SK-N-MC (cell line): ENCODE measurements around the gene HCFC1.

Source experiments
- DNase-seq: peaks from one replicate; pipeline ENCODE4 v3.0.0-alpha.2; 2011; ENCODE audit warnings: low read depth, low spot score
- H3K27ac ChIP-seq: fragments of 200-600 bp; sonication (generic); 2 replicates; pipeline ENCODE4 v1.5.1; 2016; ENCODE audit warnings: mixed run types
- H3K36me3 ChIP-seq: fragments of 200-600 bp; sonication (generic); 2 replicates; pipeline ENCODE4 v1.6.1; 2017; ENCODE audit warnings: antibody characterized with exemption, low read length, mixed read lengths; ENCODE audit not compliant: insufficient read depth
- H3K4me3 ChIP-seq: fragments of 200-600 bp; sonication (generic); 2 replicates; pipeline ENCODE4 v1.5.1; 2016
- H3K9ac ChIP-seq: fragments of 200-600 bp; sonication (generic); 2 replicates; pipeline ENCODE4 v1.8.0; 2017; ENCODE audit warnings: mixed run types, mixed read lengths; ENCODE audit not compliant: insufficient read length
- H3K9me3 ChIP-seq: fragments of 200-600 bp; sonication (generic); 2 replicates; pipeline ENCODE4 v1.6.1; 2017; ENCODE audit warnings: low read depth, mild to moderate bottlenecking, antibody characterized with exemption, low read length, moderate library complexity, mixed read lengths
- EZH2 ChIP-seq: fragments of 200-600 bp; sonication (generic); IDR thresholded peaks from one replicate; pipeline ENCODE4 v1.6.1; 2017; ENCODE audit warnings: antibody characterized with exemption
- FOXP2 ChIP-seq: optimal IDR thresholded peaks from 2 replicates; pipeline ENCODE3; 2011; ENCODE audit warnings: mild to moderate bottlenecking, moderate library complexity; ENCODE audit not compliant: insufficient read depth; ENCODE audit errors: extremely low read length, control extremely low read depth
- POLR2AphosphoS5 ChIP-seq: IDR thresholded peaks from 2 replicates; pipeline ENCODE4 v1.6.1; 2012; ENCODE audit warnings: mild to moderate bottlenecking, low read depth, low read length, borderline replicate concordance

HCFC1 gene

GRCh38 chrX:153933748-153934147 is 37.9 kb downstream of the HCFC1 start:
- H3K9ac ChIP-seq = peak overlapping the region; percentile 68
- peak overlapping the region; percentile 76 for H3K4me3 ChIP-seq
- DNase-seq = no peak
- peaks cover 5% of the 10 kb centered on the region; the same call in 1 of the 2 replicates for H3K36me3 ChIP-seq
- TF ChIP-seq EZH2 (no peak), POLR2AphosphoS5 (no peak)
- H3K9me3 ChIP-seq = no peaks in the 10 kb centered on the region
- H3K27ac ChIP-seq = no peak overlapping the region

GRCh38 chrX:153932220-153932915 is 39.2 kb downstream of the HCFC1 start:
- no peak overlapping the region for H3K9ac ChIP-seq
- H3K36me3 ChIP-seq = peaks cover 5% of the 10 kb centered on the region; the same call in 1 of the 2 replicates
- H3K9me3 ChIP-seq = no peaks in the 10 kb centered on the region
- H3K4me3 ChIP-seq = no peak overlapping the region
- no peak overlapping the region for H3K27ac ChIP-seq
- no peak for TF ChIP-seq FOXP2
- TF ChIP-seq POLR2AphosphoS5 = no peak
- TF ChIP-seq EZH2 = no peak
- no peak for DNase-seq

DNA sequence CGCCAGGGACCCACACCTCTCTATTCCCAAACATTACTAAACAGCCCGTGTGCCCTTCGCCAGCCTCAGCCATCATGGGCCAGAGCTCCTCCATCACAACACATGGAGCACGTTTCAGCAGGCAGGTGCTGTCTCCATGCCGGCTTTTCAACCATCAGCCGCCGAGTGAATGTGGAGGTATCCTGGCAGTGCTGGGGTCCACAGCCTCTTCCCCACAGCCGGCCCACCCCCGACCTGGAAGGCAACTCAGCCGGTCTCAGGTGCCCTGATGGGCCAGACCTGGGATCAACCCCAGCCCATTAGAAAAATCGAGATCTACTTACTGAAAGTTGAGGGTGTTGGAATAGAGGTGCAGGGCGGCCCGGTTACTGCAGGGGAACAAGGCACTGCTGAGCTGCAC is 39.9 kb downstream of the HCFC1 start:
- H3K27ac ChIP-seq = no peak overlapping the region
- H3K9ac ChIP-seq = no peak overlapping the region
- peaks cover 5% of the 10 kb centered on the region; the same call in 1 of the 2 replicates for H3K36me3 ChIP-seq
- TF ChIP-seq POLR2AphosphoS5 (no peak), EZH2 (no peak), FOXP2 (no peak)
- no peaks in the 10 kb centered on the region for H3K9me3 ChIP-seq
- H3K4me3 ChIP-seq = no peak overlapping the region
- no peak for DNase-seq

DNA sequence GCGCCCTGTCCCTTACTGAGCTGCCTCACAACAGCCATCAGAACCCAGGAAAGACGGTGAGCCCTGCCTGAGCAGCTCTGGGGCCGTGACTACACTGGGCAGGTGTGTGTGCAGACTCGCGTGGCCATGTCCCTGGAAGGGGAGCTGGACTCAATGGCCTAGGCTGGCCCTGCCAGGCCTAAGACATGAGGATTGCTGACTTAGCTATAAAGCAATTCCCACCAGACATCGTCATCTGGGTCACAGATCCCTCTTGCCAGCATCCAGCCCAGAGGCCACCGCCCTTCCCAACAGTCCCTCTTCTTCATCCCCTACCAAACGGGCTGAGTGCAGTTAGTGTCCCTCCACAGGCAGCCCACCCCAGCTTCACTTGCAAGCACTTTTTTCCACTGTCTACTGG is 40.5 kb downstream of the HCFC1 start:
- no peak overlapping the region for H3K27ac ChIP-seq
- no peak for DNase-seq
- H3K9ac ChIP-seq = no peak overlapping the region
- TF ChIP-seq EZH2 (no peak), POLR2AphosphoS5 (no peak), FOXP2 (no peak)
- H3K9me3 ChIP-seq = no peaks in the 10 kb centered on the region
- H3K36me3 ChIP-seq = peaks cover 5% of the 10 kb centered on the region; the same call in 1 of the 2 replicates
- no peak overlapping the region for H3K4me3 ChIP-seq

DNA sequence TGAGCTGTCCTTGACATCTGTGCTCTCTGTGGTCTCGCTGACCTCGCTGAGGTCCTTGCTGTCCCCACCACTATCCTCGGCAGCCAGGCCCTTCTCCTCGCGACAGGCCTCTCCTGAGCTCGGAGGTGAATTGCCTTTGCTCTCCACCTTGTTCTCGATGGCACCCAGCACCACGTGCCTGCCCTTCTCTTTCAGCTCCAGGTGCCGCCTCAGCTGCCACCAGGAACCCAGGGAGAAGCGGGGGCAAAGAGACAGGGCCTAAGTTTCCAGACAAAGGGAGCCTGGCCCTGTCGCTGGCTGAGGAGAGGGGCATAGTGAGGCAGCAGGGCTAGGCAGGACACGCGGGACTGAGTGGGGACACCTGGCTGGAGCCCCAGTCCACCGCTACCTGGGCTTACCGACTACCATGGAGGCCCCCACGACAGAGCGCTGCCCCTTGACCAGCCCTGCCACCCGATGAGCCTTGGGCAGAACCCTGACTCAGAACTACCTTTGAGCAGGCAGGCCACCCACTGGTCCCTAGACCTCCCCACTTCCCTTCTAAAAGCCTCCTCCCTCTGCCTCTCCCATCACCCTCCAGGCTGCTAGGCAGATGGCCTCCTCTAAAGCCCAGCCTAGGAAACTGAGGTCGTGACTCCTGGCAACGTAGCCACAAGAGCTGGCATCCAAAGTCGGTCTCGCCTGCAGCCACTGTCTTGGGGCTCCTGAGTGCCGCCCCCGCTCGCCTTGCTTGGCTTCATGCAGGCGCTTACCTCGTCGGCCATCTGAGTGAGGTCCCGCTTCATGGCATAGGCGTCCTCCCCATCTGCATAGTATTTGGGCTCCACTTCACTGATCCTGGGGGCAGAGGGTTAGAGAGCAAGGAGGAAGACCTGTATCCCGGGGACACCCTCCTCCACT is 41.4 kb downstream of the HCFC1 start:
- H3K36me3 ChIP-seq = peaks cover 5% of the 10 kb centered on the region; the same call in 1 of the 2 replicates
- no peaks in the 10 kb centered on the region for H3K9me3 ChIP-seq
- no peak overlapping the region for H3K9ac ChIP-seq
- DNase-seq = no peak
- H3K4me3 ChIP-seq = no peak overlapping the region
- H3K27ac ChIP-seq = no peak overlapping the region
- TF ChIP-seq FOXP2 = no peak

DNA sequence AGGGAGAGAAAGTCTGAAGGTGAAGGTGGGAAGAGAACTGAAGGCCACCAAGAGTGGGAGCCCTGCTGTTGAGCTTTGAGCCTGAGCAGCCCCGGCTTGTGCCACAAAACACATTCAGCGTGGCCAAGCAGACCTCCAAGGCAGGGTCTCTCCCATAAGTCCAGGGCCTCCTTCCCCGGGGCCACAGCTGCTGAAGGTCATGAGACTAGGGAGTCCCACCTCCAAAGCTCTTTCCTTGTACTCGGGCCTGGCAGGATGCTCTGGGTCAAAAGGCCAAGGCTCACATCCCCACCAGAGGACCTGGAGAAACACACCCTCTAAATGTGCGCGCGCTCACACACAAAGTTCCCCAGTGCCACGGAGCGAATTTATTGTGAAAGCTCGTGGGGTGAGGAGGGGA is 42.0 kb downstream of the HCFC1 start:
- TF ChIP-seq POLR2AphosphoS5 (no peak), EZH2 (no peak), FOXP2 (no peak)
- Histone ChIP-seq H3K36me3 (peaks cover 5% of the 10 kb centered on the region; the same call in 1 of the 2 replicates), H3K4me3 (no peak overlapping the region), H3K27ac (peak overlapping the region; percentile 10; the same call in 1 of the 2 replicates), H3K9ac (no peak overlapping the region), H3K9me3 (no peaks in the 10 kb centered on the region)
- DNase-seq = no peak

DNA sequence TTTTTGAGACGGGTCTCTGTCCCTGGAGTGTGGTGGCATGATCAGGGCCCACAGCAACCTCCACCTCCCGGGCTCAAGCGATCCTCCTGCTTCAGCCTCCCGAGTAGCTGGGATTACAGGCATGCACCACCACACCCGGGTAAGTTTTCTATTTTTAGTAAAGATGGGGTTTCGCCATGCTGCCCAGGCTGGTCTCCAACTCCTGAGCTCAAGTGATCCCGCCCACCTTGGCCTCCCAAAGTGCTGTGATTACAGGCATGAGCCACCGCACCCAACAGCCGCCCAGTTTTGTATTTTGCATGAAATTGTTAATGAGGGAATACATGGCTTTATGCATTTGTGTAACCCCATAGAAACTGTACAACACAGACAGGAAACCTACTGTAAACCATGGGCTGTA is 42.8 kb downstream of the HCFC1 start:
- peaks cover 5% of the 10 kb centered on the region; the same call in 1 of the 2 replicates for H3K36me3 ChIP-seq
- H3K9me3 ChIP-seq = no peaks in the 10 kb centered on the region
- TF ChIP-seq POLR2AphosphoS5 (no peak), FOXP2 (no peak)
- DNase-seq = no peak
- peak overlapping the region; percentile 69 for H3K4me3 ChIP-seq
- no peak overlapping the region for H3K27ac ChIP-seq
- H3K9ac ChIP-seq = no peak overlapping the region

DNA sequence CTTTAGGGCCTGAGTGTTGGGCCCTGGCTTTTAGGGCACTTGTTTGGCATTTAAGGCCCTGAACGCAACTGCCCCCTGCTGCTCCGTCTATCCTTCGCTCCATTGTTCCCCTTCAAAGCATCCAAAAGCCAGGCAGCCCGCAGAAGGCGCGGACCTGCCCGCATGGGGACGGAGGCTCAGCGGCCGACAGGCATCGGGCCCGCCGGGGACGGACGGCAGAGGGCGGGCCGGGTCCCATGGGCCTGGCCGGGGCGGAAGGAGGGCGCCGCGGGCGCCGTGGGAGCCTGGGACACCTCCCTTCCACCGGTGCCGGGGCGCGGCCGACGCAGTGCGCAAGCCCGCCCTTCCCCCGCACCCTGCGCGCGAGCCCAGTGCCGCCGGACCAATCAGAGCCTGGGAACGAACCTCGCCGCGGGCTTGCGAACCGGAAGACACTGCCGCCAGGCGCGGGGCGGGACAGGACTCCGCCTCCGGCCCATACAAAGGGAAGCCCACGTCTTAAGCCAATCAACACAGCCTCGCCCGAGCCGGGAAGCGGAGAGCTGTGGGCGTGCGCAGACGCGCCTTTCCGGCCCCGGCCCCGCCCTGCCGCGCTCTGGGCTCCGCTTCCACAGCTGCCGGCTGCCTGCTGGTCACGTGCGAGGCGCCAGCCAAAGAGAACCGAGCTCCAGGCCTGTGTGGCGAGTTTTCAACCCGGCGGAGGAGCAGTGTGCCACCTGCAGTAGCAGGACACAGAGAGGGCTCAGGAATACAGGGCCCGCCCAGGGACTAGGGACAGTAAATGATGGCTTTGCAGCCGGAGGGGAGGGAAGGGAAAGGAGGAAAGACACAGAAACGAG is 43.5 kb downstream of the HCFC1 start:
- TF ChIP-seq POLR2AphosphoS5 (peak; percentile 80), EZH2 (no peak), FOXP2 (peak; percentile 78)

More for the DNA sequence above, 43.5 kb downstream of the HCFC1 start:
- Histone ChIP-seq H3K36me3 (peaks cover 5% of the 10 kb centered on the region; the same call in 1 of the 2 replicates), H3K9ac (peak overlapping the region; percentile 95), H3K9me3 (no peaks in the 10 kb centered on the region), H3K4me3 (peak overlapping the region; percentile 81), H3K27ac (peak overlapping the region; percentile 94)
- peak; percentile 69 for DNase-seq
